Nephron (organoid): Measurements from ENCODE around the gene DLX4.

Experiments
- H3K27ac Mint-ChIP-seq, 3 experiments: 2 replicates each; pipeline ENCODE4 v1.8.0; 2020; ENCODE audit warnings: mixed read lengths in 3 of 3, mild to moderate bottlenecking in 2 of 3, moderate library complexity in 1 of 3
- H3K27me3 Mint-ChIP-seq: 2 replicates; pipeline ENCODE4 v1.8.0; 2021; ENCODE audit warnings: low read depth, mild to moderate bottlenecking, moderate library complexity, mixed read lengths
- H3K36me3 Mint-ChIP-seq: 2 replicates; pipeline ENCODE4 v1.8.0; 2020; ENCODE audit warnings: low read depth, mixed read lengths
- H3K4me1 Mint-ChIP-seq: 2 replicates; pipeline ENCODE4 v1.8.0; 2020; ENCODE audit warnings: mixed read lengths
- H3K4me3 Mint-ChIP-seq, 3 experiments: 2 replicates each; pipeline ENCODE4 v1.8.0; 2020; ENCODE audit warnings: mild to moderate bottlenecking in 3 of 3, mixed read lengths in 3 of 3, moderate library complexity in 2 of 3
- H3K9me3 Mint-ChIP-seq: 2 replicates; pipeline ENCODE4 v1.8.0; 2020; ENCODE audit warnings: mixed read lengths
- CTCF ChIP-seq, 3 experiments: fragments of 200-600 bp; sonication (generic); IDR thresholded peaks; one replicate each; pipeline ENCODE4 v1.5.0; 2021; ENCODE audit warnings: antibody characterized with exemption in 3 of 3; ENCODE audit not compliant: unreplicated experiment in 3 of 3

Gene DLX4

GRCh38 chr17:49963309-49963625 is 5.7 kb upstream of the DLX4 start:
- no peak overlapping the region for H3K27ac Mint-ChIP-seq
- no peaks in the 10 kb centered on the region for H3K36me3 Mint-ChIP-seq
- H3K9me3 Mint-ChIP-seq = peaks cover 2% of the 10 kb centered on the region
- no peak for TF ChIP-seq CTCF (IDR thresholded peaks at IDR 0.05; ENCODE audit: unreplicated experiment in 3 of 3)
- peaks cover 93% of the 10 kb centered on the region for H3K27me3 Mint-ChIP-seq
- H3K4me1 Mint-ChIP-seq = peaks cover 20% of the 10 kb centered on the region
- peak overlapping the region in 2 of 3 experiments; percentile 50 to 70 for H3K4me3 Mint-ChIP-seq

GRCh38 chr17:49963626-49964302 is 5.2 kb upstream of the DLX4 start:
- H3K27ac Mint-ChIP-seq = no peak overlapping the region
- TF ChIP-seq CTCF (IDR thresholded peaks at IDR 0.05; ENCODE audit: unreplicated experiment in 3 of 3) = no peak
- peaks cover 2% of the 10 kb centered on the region for H3K9me3 Mint-ChIP-seq
- peaks cover 94% of the 10 kb centered on the region for H3K27me3 Mint-ChIP-seq
- peak overlapping the region; percentile 50 to 74 (median 59) for H3K4me3 Mint-ChIP-seq
- peaks cover 20% of the 10 kb centered on the region for H3K4me1 Mint-ChIP-seq
- H3K36me3 Mint-ChIP-seq = no peaks in the 10 kb centered on the region

DNA sequence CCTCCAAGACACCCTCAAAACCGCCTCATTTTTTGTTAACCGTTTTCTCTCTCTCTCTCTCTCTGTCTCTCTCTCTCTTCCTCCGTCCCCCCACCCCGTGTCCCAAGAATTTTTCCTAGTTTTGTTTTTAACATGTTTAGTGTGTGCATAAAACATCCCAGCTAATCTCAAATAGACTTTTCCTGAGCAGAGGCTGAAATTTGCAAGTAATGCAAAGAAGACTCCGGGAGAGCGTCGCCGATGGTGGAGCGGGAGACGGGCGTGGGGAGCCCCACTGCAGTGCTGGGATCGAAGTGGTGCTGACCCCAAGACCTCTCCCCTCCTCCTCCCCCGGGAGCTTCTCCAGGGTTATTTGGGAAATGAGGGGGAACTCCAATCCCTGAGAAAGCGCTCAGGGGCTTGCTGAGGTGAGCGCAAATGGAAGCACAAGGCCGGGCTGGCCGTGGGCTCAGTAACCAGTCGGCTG is 4.7 kb upstream of the DLX4 start:
- no peak overlapping the region for H3K27ac Mint-ChIP-seq
- H3K36me3 Mint-ChIP-seq = no peaks in the 10 kb centered on the region
- H3K4me3 Mint-ChIP-seq = peak overlapping the region; percentile 26 to 74 (median 59)
- H3K4me1 Mint-ChIP-seq = peaks cover 20% of the 10 kb centered on the region
- H3K9me3 Mint-ChIP-seq = peaks cover 2% of the 10 kb centered on the region
- peaks cover 94% of the 10 kb centered on the region for H3K27me3 Mint-ChIP-seq
- no peak for TF ChIP-seq CTCF (IDR thresholded peaks at IDR 0.05; ENCODE audit: unreplicated experiment in 3 of 3)

DNA sequence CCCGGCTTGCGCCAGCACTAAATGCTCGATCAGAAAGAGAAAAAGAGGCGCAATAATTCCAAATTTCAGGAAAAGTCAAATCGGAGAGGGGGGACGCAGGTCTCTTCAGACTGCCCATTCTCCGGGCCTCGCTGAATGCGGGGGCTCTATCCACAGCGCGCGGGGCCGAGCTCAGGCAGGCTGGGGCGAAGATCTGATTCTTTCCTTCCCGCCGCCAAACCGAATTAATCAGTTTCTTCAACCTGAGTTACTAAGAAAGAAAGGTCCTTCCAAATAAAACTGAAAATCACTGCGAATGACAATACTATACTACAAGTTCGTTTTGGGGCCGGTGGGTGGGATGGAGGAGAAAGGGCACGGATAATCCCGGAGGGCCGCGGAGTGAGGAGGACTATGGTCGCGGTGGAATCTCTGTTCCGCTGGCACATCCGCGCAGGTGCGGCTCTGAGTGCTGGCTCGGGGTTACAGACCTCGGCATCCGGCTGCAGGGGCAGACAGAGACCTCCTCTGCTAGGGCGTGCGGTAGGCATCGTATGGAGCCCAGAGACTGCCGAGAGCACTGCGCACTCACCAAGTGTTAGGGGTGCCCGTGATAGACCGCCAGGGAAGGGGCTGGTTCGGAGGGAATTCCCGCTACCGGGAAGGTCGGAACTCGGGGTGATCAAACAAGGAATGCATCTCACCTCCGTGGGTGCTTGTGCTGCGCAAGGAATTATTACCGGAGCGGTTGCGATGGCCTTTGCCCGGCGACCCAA is 4.0 kb upstream of the DLX4 start:
- Mint-ChIP-seq H3K9me3 (peaks cover 2% of the 10 kb centered on the region), H3K4me3 (peak overlapping the region; percentile 34 to 74 (median 59)), H3K27me3 (peaks cover 95% of the 10 kb centered on the region), H3K4me1 (peaks cover 20% of the 10 kb centered on the region), H3K36me3 (no peaks in the 10 kb centered on the region), H3K27ac (no peak overlapping the region)
- TF ChIP-seq CTCF (IDR thresholded peaks at IDR 0.05; ENCODE audit: unreplicated experiment in 3 of 3) = no peak

DNA sequence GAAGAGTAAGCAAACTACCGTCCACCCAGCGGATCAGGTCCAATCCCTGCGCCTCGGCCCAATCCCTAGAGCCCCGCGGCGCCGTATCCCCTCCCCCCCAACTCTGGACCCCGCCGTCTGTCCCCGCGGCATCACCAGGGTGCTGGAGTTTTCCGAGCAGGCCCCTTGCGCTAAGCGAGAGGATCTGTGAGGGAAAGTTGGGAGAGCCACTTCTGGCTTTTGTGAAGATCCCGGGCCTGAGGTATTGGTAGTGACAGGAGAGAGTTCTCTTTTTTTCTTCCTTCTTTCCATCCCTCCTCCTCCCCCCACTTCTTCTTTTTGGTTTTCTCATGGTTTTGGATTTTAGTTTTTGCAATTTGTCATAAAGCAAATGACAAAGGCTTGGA is 3.5 kb upstream of the DLX4 start:
- no peak overlapping the region for H3K27ac Mint-ChIP-seq
- H3K4me3 Mint-ChIP-seq = no peak overlapping the region
- TF ChIP-seq CTCF (IDR thresholded peaks at IDR 0.05; ENCODE audit: unreplicated experiment in 3 of 3) = no peak
- peaks cover 2% of the 10 kb centered on the region for H3K9me3 Mint-ChIP-seq
- H3K4me1 Mint-ChIP-seq = peaks cover 24% of the 10 kb centered on the region
- peaks cover 100% of the 10 kb centered on the region for H3K27me3 Mint-ChIP-seq
- no peaks in the 10 kb centered on the region for H3K36me3 Mint-ChIP-seq
